Glomerular visceral epithelial cell (primary cell): ENCODE results near the gene SLC5A11.
"Not testable (repeated sequence)": the region's sequence is repeated elsewhere in the genome, so short reads cannot be mapped to it uniquely, and the experiment has no call there.

Experiments used
- DNase-seq: peaks from one replicate; pipeline ENCODE4 v3.0.0-alpha.2; 2016; ENCODE audit errors: extremely low spot score

Gene SLC5A11

GRCh38 chr16:24845726-24846547 lies at the start of gene SLC5A11:
Gene SLC5A11, plus strand, starts transcription at chr16:24845963. Its CDS starts 12,681 bp downstream, at chr16:24858644.
- DNase-seq = no peak

GRCh38 chr16:24800586-24800985 lies 45.2 kb upstream of the SLC5A11 start:
- DNase-seq = peak; percentile 74

DNA sequence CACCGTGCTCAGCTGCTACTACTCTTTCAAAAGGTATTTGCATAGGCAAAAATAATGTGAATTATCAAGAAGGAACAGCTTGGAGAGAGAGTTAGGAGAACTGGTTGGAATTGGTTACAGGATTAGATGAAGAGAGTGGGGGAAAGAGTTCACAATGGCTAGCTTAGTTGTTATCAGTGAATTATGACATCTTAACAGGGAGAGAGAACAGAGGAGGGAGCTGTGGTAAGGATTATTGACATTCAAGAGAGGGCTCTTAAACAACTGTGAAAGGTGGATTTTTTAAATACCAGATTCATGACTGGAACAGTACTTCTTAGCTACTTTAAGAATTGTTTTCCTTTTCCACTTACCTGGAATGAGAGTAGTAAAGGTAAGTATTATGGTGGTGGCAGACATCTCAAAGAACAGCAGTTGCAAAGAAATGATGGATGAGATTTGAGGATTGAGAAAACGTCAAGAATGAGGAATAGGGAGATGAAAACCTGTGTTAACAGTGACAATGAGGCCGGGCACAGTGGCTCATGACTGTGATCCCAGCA lies 43.9 kb upstream of the SLC5A11 start:
- no peak for DNase-seq

DNA sequence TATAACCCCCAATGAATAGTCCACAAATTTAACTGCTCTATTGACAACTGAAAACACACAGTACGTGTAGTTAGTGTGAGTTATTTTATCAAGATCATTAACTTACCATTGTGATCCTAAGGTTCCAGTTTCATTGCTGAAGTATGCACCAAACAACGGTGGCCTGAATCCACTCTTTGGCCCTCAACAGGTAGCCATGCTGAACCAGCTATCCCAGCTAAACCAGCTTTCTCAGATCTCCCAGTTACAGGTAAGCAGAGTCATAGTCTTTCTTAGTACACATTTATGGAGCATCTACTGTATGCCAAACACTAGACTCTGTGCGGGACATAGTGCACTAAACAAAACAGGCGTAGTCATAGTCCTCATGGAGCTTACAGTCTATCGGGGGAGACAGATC lies 40.3 kb upstream of the SLC5A11 start:
- DNase-seq = no peak

DNA sequence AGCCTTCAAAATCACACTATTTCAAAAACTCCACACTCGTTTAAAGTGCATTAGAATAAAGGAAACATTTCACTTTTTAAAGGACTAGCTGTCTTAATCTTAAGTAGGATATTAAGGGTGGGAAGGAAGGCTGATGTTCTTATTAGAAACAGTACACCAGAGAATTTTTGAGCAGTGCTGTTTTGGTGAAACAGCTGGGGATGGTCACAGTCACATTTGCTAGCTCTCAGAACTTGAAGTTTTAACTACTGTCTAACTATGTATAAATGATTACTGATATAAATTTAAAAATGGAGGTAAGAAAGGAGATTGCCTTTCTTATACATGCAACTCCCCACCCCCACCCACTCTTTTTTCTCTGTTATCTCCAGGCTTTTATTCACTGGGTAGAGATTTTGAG lies 38.5 kb upstream of the SLC5A11 start:
- DNase-seq = no peak

GRCh38 chr16:24810951-24811843 lies 34.6 kb upstream of the SLC5A11 start:
- no peak for DNase-seq

DNA sequence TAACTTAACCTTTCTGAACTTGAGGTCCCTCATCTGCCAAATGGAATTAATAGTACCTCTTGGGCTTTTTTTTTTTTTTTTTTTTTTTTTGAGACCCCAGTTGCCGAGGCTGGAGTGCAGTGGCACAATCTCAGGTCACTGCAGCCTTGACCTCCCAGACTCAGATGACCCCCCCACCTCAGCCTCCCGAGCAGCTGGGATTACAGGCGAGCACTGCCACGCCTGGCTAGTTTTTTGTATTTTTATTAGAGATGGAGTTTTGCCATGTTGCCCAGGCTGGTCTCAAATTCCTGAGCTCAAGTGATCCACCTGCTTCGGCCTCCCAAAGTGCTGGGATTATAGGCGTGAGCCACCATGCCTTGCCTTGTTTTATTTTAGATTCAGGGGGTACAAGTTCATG lies 33.0 kb upstream of the SLC5A11 start:
- not testable (repeated sequence) for DNase-seq

DNA sequence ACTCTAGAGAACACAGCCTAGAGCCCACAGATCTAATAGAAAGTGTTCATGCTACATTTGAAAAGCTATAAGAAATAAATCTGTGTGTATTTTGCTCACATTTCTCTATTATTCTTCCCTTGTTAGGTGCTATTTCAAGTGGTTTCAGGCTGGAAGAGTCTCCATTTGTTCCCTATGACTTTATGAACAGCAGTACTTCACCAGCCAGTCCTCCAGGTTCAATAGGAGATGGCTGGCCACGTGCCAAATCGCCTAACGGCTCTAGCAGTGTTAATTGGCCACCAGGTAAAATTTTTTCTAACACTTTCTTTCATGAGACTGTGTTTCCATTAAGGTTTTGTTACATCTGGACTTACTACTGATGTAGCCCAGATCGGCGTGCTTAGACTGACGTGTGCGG lies 30.7 kb upstream of the SLC5A11 start:
- DNase-seq = no peak

DNA sequence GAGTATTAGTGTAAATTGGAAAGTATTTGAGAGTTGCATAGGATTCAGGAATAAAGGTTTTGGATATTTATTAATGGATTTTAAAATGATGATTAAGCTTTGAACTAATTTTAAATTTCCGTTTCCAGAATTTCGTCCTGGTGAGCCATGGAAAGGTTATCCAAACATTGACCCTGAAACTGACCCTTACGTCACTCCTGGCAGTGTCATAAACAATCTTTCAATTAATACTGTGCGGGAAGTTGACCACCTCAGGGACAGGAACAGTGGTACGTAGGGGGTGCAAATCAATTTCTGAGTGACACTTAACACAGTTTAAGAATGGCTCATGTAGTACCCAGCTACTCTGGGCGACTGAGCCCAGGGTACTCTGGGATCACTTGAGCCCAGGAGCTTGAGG lies 29.1 kb upstream of the SLC5A11 start:
- DNase-seq = no peak

DNA sequence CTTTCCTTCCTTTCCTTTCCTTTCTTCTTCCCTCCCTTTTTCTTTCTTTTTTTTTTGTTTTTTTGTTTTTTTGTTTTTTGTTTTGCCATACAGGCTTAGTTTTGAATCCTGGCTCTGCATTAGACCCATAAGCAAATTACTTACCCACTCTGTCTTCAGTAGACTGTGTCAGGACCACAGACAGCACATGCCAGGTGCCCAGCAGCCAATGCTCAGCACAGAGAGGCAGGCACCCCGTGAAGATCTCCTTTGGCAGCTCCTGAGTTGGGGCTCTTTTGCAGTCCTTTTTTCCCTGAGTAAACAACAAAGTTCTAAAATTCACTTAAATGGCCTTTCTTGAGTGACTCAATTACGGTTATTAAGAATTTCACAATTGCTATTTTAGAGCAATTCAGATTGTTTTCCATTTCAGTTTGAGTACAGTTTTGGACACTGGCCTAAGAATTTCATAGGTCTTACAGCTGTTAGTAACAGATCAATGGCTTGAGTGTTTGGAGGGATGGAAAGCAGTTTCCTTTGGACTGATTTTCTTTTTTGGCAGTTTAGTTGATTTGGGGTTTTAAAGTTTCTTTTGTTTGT lies 26.2 kb upstream of the SLC5A11 start:
- DNase-seq = no peak

- DNase-seq = no peak
These were observed 25.2 kb upstream of the SLC5A11 start for GRCh38 chr16:24820522-24820921.

GRCh38 chr16:24821129-24821528 lies 24.6 kb upstream of the SLC5A11 start:
- no peak for DNase-seq

GRCh38 chr16:24822542-24822941 lies 23.2 kb upstream of the SLC5A11 start:
- DNase-seq = no peak

GRCh38 chr16:24822974-24823373 lies 22.8 kb upstream of the SLC5A11 start:
- no peak for DNase-seq

- no peak for DNase-seq
These were observed 20.1 kb upstream of the SLC5A11 start for GRCh38 chr16:24825696-24826095.

GRCh38 chr16:24826096-24826690 lies 19.6 kb upstream of the SLC5A11 start:
- DNase-seq = no peak

DNA sequence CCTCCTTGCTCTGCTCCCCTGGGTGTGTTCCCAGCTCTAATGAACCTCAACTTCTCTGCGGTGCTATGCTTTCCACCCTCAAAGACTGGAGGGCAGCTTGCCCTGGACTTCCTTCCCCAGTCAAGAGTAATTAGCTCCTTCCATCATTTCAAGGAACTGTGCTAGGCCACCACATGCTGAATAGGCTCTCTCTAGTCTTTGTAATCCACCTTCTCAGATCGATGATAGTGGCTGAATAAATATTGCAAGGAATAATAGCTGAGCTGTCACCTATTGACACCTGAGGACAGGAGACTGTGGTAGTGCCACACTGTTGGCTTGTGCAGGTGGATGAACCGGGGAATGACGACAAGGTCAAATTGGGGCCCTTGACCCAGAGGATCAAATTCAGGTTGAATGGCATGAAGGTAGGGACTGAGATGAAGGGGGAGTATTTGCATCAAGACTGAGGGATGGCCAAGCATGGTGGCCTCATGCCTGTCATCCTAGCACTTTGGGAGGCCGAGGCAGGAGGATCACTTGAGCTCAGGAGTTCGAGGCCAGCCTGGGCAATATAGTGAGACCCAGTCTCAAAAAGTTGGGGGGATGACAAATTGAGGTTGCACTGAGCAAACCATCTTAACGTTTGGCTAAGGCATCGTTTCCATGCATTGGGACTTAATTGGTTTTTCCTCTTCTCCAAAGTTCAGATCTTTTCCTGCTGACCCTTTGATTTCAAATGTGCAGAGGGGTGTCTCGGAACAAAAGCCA lies 18.8 kb upstream of the SLC5A11 start:
- no peak for DNase-seq

GRCh38 chr16:24829153-24829552 lies 16.6 kb upstream of the SLC5A11 start:
- no peak for DNase-seq

DNA sequence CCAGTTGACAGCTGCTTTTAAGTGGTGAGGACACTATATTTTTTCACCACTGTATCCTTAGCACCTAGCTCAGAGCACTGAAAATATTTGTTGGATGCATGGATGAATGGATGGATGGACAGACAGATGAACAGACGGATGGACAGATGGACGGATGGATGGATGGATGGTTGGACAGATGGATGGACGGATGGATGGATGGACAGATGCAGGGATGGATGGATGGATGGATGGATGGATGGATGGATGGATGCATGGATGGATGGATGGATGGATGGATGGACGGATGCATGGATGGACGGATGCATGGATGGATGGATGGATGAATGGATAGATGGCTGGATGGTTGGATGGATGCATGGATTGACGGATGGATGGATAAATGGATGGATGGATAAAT lies 12.4 kb upstream of the SLC5A11 start:
- no peak for DNase-seq

DNA sequence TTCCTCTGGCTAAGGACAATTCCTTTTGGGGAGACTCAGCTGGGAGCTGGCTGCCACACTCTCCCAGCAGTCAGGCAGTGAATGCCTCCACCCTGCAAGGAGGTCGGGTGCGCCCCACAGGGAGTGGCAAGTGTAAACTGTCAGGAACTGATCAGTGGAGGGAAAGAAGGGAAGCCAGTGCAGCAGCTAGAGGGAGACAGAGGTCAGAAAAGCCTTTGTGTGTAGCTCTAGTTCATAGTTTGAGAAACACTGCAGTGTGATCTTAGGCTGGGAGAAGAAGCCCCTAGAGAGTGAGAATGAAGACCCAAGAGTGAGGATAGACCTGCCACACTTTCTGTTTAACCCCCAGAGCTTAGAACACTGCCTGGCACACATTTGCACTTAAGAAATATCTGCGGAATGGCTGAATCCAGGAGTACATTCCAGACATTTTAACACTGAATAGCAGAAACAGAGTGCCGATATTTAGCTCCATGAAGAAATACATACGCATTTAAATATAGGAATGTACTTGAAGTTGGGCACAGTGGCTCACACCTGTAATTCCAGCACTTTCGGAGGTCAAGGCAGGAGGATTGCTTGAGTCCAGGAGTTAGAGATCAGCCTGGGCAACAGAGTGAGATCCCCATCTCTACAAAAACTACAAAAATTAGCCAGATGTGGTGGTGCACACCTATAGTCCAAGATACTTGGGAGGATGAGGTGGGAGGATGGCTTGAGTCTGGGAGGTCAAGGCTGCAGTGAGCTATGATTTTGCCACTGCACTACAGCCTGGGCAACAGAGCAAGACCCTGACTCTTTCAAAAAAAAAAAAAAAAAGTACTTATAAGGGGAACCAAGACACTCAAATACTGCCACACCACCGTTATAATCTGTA lies 11.1 kb upstream of the SLC5A11 start:
- DNase-seq = peak; percentile 33
